GM19025 (cell line): ENCODE measurements around the gene PRSS27.
"Not testable (repeated sequence)": the region's sequence is repeated elsewhere in the genome, so short reads cannot be mapped to it uniquely, and the experiment has no call there.

ENCODE experiments used
- ATAC-seq: cut with Tn5 transposase; IDR thresholded peaks from one replicate; pipeline ENCODE4 v1.9.1; 2021; ENCODE audit warnings: mild to moderate bottlenecking, low read depth, moderate library complexity; ENCODE audit not compliant: unreplicated experiment

Gene PRSS27

DNA sequence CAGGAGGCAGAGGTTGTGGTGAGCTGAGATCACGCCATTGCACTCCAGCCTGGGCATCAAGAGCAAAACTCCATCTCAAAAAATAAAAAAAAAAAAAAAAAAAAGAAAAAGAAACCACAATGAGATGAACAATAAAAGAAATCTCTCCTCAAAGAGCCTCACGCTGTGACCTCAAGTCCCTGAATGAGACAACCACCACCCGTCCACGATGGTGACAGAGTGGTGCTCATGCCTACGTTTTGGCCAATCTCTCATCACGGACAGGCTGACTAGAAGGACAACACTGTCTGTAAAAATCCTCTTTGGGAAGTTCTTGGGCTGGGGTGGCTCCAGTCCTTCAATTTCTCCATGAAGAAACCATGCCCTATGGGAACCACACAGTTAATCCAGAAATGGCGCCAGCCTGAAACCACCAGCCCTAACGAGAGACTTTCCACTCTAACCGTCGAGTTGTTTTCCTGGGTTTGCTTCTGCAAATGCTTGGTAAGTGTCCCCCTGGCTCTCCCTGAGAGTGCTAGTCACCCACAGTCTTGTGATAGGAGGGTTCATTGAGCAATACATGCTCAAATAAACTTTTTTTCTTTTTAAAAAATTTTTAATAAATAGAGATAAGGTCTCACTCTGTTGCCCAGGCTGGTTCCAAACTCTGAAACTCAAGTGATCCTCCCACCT is 15.0 kb upstream of the PRSS27 start:
- no peak for ATAC-seq

DNA sequence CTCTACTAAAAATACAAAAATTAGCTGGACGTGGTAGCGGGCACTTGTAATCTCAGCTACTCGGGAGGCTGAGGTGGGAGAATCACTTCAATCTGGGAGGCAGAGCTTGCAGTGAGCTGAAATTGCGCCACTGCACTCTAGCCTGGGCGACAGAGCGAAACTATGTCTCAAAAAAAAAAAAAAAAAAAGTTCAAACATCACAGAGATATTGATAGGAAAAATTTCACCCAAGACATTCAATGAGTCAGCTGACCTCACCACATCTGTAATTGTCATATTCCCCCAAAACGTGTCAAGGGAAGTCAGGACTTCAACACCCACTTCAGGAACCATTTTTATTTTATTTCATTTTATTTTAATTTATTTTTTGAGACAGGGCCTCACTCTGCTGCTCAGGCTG is 8.0 kb upstream of the PRSS27 start:
- ATAC-seq, result no peak

- no peak for ATAC-seq
These were observed 6.9 kb upstream of the PRSS27 start for GRCh38 chr16:2726923-2727322.

- no peak for ATAC-seq
These were observed 4.9 kb upstream of the PRSS27 start for GRCh38 chr16:2724816-2725348.

DNA sequence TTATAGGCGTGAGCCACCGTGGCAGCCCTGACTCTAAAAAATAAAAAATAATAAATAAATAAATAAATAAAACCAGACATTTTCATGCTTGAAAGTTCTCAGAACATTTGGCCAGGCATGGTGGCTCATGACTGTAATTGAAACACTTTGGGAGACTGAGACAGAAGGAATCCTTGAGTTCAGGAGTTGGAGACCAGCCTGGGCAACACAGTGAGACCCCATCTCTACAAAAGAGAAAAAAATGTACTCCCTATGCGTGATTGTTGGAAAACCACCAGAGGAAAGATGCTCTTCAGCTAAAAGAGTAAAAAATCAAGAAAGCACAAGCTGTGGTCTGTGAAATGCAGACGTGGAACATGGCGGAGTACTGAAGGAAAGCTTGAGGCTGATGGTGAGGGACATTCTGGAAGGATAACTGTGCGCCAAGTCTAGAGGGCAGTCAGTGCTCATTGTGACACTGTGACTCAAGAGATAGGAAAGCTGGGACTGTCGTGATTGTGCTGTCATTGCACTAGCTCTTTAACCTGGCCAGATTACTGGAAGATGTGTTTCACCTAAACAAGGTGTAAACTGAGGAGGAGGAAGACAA is 4.2 kb upstream of the PRSS27 start:
- no peak for ATAC-seq

DNA sequence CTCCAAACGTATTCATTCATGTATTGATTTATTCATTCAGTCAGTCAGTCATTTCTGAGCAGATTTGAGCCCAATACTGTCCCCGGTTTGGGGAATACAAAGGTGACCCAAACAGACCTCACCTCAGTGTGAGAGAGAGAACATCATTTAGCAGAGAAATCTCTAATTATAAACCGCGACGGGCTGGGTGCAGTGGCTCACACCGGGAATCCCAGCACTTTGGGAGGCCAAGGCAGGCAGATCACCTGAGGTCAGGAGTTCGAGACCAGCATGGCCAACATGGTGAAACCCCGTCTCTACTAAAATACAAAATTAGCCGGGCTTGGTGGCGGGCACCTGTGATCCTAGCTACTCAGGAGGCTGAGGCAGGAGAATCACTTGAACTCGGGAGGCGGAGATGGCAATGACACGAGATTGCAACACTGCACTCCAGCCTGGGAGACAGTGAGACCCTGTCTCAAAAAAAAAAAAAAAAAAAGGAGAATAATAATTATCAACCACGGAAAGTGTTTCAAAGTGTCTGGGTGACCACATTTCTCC is 1.7 kb upstream of the PRSS27 start:
- ATAC-seq, result not testable (repeated sequence)

GRCh38 chr16:2720719-2721633 is 952 bp upstream of the PRSS27 start:
- peak; percentile 83 for ATAC-seq

- ATAC-seq, result no peak
These were observed 528 bp downstream of the PRSS27 start for GRCh38 chr16:2719328-2720063.

- no peak for ATAC-seq
These were observed 2.4 kb downstream of the PRSS27 start for GRCh38 chr16:2717383-2718263.

DNA sequence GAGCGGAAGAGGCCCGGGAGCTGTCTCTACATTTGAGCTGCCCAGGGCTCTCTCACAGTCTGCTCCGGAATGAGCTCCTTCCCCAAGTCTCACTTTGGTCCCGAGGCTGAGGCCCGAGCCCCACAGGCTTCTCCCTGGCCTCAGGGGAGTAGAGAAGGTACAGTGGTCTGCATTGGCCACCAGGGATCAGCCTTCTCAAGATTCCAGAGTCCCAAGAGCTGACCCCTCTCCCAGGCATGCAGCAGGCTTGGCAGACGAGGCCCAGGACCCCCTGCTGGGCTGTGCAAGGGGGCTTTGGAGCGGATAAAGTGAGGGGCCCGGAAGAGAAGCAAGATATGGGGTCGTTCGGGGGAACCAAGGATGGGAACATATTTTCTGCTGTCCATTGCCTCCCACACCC is 3.1 kb downstream of the PRSS27 start:
- ATAC-seq, result no peak

GRCh38 chr16:2715966-2716885 is 3.8 kb downstream of the PRSS27 start:
- no peak for ATAC-seq

- no peak for ATAC-seq
These were observed 4.5 kb downstream of the PRSS27 start for GRCh38 chr16:2715519-2715918.

- no peak for ATAC-seq
These were observed 5.0 kb downstream of the PRSS27 start for GRCh38 chr16:2715064-2715463.

GRCh38 chr16:2713985-2714774 is 5.8 kb downstream of the PRSS27 start:
- ATAC-seq, result no peak

DNA sequence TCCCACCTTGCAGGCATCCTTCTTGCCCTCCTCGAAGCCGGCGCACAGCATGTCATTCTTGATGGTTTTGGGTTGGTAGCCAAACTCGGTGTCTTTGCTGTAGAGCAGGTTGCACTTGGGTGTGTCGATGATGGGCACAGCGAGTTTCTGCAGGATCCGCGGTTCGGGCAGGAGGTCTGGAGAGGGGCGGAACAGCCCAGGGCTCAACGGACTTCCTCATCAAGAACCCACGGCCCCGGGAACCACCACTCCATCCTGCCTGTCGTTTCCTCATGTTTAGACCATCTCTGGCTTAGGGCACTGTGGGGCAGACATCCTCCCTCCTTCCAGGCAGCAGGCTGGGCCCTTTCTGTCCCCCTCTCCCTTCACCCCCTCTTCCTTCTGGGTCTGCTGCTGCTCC is 6.5 kb downstream of the PRSS27 start:
- ATAC-seq, result no peak

GRCh38 chr16:2712546-2712945 is 7.5 kb downstream of the PRSS27 start:
- ATAC-seq, result no peak

GRCh38 chr16:2712063-2712441 is 8.0 kb downstream of the PRSS27 start:
- ATAC-seq, result no peak
